ENCODE data around the gene TECPR1. TPM values are rescaled to one million over a fixed set of nuclear protein-coding genes. Genes with fewer than 3 reads are reported as not detected.

TECPR1 gene
- total RNA-seq, 1 donor from 2014 or later = 55.2 TPM

DNA sequence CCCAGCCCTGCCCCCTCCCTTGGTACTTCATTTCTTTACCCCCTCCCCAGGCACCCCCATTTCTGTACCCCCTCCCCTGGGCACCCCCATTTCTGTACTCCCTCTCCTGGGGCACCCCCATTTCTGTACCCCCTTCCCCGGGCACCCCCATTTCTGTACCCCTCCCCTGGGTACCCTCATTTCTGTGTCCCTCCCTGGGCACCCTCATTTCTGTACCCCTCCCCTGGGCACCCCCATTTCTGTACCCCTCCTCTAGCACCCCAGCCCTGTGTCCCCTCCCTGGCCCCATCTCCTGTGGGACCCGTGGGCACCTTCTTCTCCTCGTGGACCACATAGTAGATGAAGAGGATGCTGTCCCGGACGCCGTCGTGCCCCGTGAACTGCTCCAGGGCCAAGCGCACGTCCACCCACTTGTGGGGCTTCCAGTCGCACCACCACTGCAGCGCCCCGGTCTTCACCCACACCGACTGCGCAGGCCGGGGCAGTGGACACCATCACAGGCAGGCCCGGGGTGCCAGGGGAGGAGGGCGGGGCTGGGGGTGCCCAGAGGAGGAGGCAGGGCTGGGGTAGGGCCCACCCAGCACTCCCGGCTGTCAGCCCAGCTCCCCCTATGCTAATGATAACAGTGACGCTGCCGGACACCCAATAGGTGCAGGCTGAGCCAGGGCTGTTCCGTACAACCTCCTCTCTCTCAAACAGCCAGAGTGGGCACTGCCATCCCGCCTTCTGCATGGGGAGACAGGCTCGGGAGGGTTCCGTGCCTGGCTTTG lies 20.4 kb downstream of the TECPR1 start:
- Histone ChIP-seq H3K27me3 (no peaks in the 10 kb centered on the region), H3K4me1 (no peaks in the 10 kb centered on the region), H3K36me3 (peaks cover 44% of the 10 kb centered on the region), H3K4me3 (no peak overlapping the region), H3K9me3 (no peaks in the 10 kb centered on the region), H3K27ac (no peak overlapping the region)
- DNase-seq = no peak
- intact Hi-C loops (cut with DNase I) = no loop called here
- TF ChIP-seq, protein P1, sequence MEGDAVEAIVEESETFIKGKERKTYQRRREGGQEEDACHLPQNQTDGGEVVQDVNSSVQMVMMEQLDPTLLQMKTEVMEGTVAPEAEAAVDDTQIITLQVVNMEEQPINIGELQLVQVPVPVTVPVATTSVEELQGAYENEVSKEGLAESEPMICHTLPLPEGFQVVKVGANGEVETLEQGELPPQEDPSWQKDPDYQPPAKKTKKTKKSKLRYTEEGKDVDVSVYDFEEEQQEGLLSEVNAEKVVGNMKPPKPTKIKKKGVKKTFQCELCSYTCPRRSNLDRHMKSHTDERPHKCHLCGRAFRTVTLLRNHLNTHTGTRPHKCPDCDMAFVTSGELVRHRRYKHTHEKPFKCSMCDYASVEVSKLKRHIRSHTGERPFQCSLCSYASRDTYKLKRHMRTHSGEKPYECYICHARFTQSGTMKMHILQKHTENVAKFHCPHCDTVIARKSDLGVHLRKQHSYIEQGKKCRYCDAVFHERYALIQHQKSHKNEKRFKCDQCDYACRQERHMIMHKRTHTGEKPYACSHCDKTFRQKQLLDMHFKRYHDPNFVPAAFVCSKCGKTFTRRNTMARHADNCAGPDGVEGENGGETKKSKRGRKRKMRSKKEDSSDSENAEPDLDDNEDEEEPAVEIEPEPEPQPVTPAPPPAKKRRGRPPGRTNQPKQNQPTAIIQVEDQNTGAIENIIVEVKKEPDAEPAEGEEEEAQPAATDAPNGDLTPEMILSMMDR (IDR thresholded peaks at IDR 0.05) = no peak
- no peak for ATAC-seq

DNA sequence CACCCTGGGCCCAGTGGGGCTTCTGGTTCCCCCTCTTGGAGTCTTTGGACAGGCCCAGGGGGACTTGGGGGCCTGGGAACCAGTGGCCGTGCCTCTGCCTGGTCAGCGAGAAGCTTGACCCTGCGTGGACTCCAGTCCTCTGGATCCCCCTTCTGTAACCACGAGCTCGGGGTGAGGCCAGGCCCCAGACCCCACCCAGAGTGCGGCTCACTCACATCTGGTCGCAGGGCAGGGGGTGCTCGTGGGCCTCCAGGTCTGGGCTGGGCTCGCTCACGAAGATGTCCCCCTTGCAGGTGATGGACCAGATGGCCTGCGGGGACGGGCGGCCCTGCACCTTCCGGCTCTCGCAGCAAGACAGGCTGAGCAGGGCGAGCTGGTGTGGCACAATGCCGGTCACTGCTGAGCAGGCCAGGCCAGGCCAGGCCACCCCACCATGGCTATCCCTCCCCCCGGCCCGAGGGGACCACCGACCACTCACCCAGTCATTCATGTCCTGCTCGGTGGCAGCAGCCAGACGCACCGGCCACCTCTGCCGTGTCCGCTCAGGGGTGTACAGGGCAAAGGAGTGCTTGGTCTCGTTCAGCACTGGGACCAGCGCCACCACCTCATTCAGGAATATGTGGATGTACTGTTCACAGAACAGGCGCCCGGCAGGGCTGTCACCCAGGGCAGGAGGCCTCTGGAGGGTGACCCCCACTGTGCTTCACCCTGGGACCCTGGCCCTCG lies 21.1 kb downstream of the TECPR1 start:
- Histone ChIP-seq H3K4me3 (no peak overlapping the region), H3K36me3 (peaks cover 52% of the 10 kb centered on the region), H3K27ac (no peak overlapping the region), H3K4me1 (no peaks in the 10 kb centered on the region), H3K9me3 (no peaks in the 10 kb centered on the region), H3K27me3 (no peaks in the 10 kb centered on the region)
- TF ChIP-seq, protein P1 (IDR thresholded peaks at IDR 0.05) = no peak
- no peak for ATAC-seq
- intact Hi-C loops (cut with DNase I) = no loop called here
- no peak for DNase-seq

DNA sequence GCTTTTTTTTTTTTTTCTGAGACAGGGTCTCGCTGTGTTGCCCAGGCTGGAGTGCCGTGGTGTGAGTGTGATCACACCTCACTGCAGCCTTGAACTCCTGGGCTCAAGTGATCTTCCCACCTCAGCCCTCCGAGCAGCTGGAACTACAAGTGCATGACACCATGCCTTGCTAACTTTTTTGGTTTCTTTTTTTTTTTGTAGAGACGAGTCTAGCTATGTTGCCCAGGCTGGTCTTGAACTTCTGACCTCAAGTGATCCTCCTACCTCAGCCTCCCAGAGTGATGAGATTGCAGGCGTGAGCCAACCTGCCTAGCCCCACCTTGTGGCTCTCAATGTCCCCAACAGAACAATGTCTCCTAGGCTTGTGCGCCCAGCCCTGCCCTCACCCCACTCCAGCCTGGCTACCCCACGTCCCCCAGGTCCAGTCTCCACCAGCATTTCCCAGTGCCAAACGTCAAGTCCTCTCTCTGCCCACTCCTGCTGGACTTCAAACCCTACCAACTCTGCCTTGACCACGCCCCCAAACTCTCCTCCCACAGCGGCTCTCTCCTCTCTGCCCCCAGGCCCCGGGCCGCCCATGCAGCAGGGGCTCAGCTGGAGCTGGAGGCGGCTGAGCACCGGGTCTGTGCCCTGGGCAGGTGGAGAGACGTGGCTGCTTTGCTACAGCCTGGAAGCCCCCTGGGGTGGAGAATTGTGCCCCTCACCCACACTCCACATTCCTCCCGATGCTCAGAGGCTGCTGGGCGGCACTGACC lies 21.9 kb downstream of the TECPR1 start:
- Histone ChIP-seq H3K27ac (no peak overlapping the region), H3K4me3 (no peak overlapping the region), H3K4me1 (no peaks in the 10 kb centered on the region), H3K9me3 (no peaks in the 10 kb centered on the region), H3K36me3 (peaks cover 58% of the 10 kb centered on the region), H3K27me3 (no peaks in the 10 kb centered on the region)
- DNase-seq = no peak
- intact Hi-C loops (cut with DNase I) = no loop called here
- no peak for ATAC-seq
- TF ChIP-seq, protein P1 (IDR thresholded peaks at IDR 0.05) = no peak

- intact Hi-C loops (cut with DNase I) = no loop called here
- DNase-seq (no peak), ATAC-seq (no peak)
- Histone ChIP-seq H3K4me3 (no peak overlapping the region), H3K27me3 (no peaks in the 10 kb centered on the region), H3K36me3 (peaks cover 59% of the 10 kb centered on the region), H3K4me1 (no peaks in the 10 kb centered on the region), H3K27ac (no peak overlapping the region), H3K9me3 (no peaks in the 10 kb centered on the region)
- TF ChIP-seq, protein P1 (IDR thresholded peaks at IDR 0.05) = no peak
Observed at GRCh38 chr7:98229441-98229840, 22.6 kb downstream of the TECPR1 start.

- intact Hi-C loops (cut with DNase I) = no loop called here
- Histone ChIP-seq H3K27me3 (no peaks in the 10 kb centered on the region), H3K4me1 (no peaks in the 10 kb centered on the region), H3K4me3 (no peak overlapping the region), H3K9me3 (no peaks in the 10 kb centered on the region), H3K36me3 (peaks cover 60% of the 10 kb centered on the region), H3K27ac (no peak overlapping the region)
- DNase-seq (no peak), ATAC-seq (no peak)
- TF ChIP-seq, protein P1 (IDR thresholded peaks at IDR 0.05) = no peak
Observed at GRCh38 chr7:98228801-98229200, 23.2 kb downstream of the TECPR1 start.
